Measurements from ENCODE around the gene SAP30BP. TPM values are rescaled to one million over a fixed set of nuclear protein-coding genes. Genes with fewer than 3 reads are reported as not detected.

SAP30BP gene
- total and polyA plus RNA-seq, 2 donors = 72.4 to 85.4 TPM

- Histone ChIP-seq H3K4me3 (ENCODE audit: low read length in 2 of 2) (no peak overlapping the region), H3K9me3 (ENCODE audit: control insufficient read depth in 2 of 2, insufficient read depth in 1 of 2, low read length in 1 of 2) (no peaks in the 10 kb centered on the region), H3K36me3 (ENCODE audit: control insufficient read depth in 2 of 2, insufficient read depth in 2 of 2, low read length in 1 of 2) (peaks cover 4 to 15% of the 10 kb centered on the region in 2 donors), H3K27me3 (ENCODE audit: control insufficient read depth in 2 of 2, insufficient read depth in 1 of 2, low read length in 1 of 2) (peaks cover 0 to 13% of the 10 kb centered on the region in 2 donors), H3K4me1 (ENCODE audit: control insufficient read depth in 2 of 2, insufficient read depth in 2 of 2, low read length in 2 of 2) (peaks cover 5 to 18% of the 10 kb centered on the region in 2 donors), H3K27ac (ENCODE audit: low read depth in 1 of 2, low read length in 1 of 2) (no peak overlapping the region)
- WGBS = 92% methylated on average over 29 of the region's 29 CpGs
- DNase-seq (ENCODE audit: low read depth in 6 of 9, low spot score in 9 of 9) = no peak
Observed at GRCh38 chr17:75756451-75757085, 89.4 kb downstream of the SAP30BP start.

- H3K9me3 ChIP-seq (ENCODE audit: control insufficient read depth in 2 of 2, insufficient read depth in 1 of 2, low read length in 1 of 2) = no peaks in the 10 kb centered on the region
- H3K36me3 ChIP-seq (ENCODE audit: control insufficient read depth in 2 of 2, insufficient read depth in 2 of 2, low read length in 1 of 2) = peaks cover 4 to 15% of the 10 kb centered on the region in 2 donors
- 93% methylated on average over 21 of the region's 21 CpGs for WGBS
- H3K27ac ChIP-seq (ENCODE audit: low read depth in 1 of 2, low read length in 1 of 2) = no peak overlapping the region
- no peak overlapping the region for H3K4me3 ChIP-seq (ENCODE audit: low read length in 2 of 2)
- no peak for DNase-seq (ENCODE audit: low read depth in 6 of 9, low spot score in 9 of 9)
- peaks cover 5 to 18% of the 10 kb centered on the region in 2 donors for H3K4me1 ChIP-seq (ENCODE audit: control insufficient read depth in 2 of 2, insufficient read depth in 2 of 2, low read length in 2 of 2)
- H3K27me3 ChIP-seq (ENCODE audit: control insufficient read depth in 2 of 2, insufficient read depth in 1 of 2, low read length in 1 of 2) = peaks cover 0 to 11% of the 10 kb centered on the region in 2 donors
Observed at GRCh38 chr17:75757086-75757681, 90.0 kb downstream of the SAP30BP start.

Other genes with a start within 250 kb of the SAP30BP start
- 16.1 TPM for gene TMEM94, start 210.7 kb upstream of the SAP30BP start, total RNA-seq
- 64.5 TPM for gene TMEM94, start 210.7 kb upstream of the SAP30BP start, polyA plus RNA-seq
- gene CASKIN2, start 151.8 kb upstream of the SAP30BP start, total RNA-seq = 1.0 TPM
- 5.4 TPM for gene CASKIN2, start 151.8 kb upstream of the SAP30BP start, polyA plus RNA-seq
- 36.3 TPM for gene TSEN54, start 150.8 kb upstream of the SAP30BP start, total RNA-seq
- gene TSEN54, start 150.8 kb upstream of the SAP30BP start, polyA plus RNA-seq = 91.0 TPM
- 5.3 TPM for gene LLGL2, start 141.6 kb upstream of the SAP30BP start, total RNA-seq
- gene LLGL2, start 141.6 kb upstream of the SAP30BP start, polyA plus RNA-seq = 36.6 TPM
- gene MYO15B, start 79.5 kb upstream of the SAP30BP start, total RNA-seq = 31.3 TPM
- 448 TPM for gene MYO15B, start 79.5 kb upstream of the SAP30BP start, polyA plus RNA-seq
- 0.94 TPM for gene SMIM5, start 33.9 kb upstream of the SAP30BP start, total RNA-seq
- gene SMIM5, start 33.9 kb upstream of the SAP30BP start, polyA plus RNA-seq = 7.3 TPM
- 17.4 TPM for gene RECQL5, start 184 bp upstream of the SAP30BP start, total RNA-seq
- 51.8 TPM for gene RECQL5, start 184 bp upstream of the SAP30BP start, polyA plus RNA-seq
- gene ITGB4, start 54.1 kb downstream of the SAP30BP start, total RNA-seq = 4.3 TPM
- 79.0 TPM for gene ITGB4, start 54.1 kb downstream of the SAP30BP start, polyA plus RNA-seq
- gene GALK1, start 97.9 kb downstream of the SAP30BP start, total RNA-seq = 37.3 TPM
- gene GALK1, start 97.9 kb downstream of the SAP30BP start, polyA plus RNA-seq = 32.6 TPM
- gene UNK, start 117.5 kb downstream of the SAP30BP start, total RNA-seq = 13.7 TPM
- gene UNK, start 117.5 kb downstream of the SAP30BP start, polyA plus RNA-seq = 31.6 TPM
- 43.2 TPM for gene UNC13D, start 177.1 kb downstream of the SAP30BP start, total RNA-seq
- gene UNC13D, start 177.1 kb downstream of the SAP30BP start, polyA plus RNA-seq = 59.1 TPM
- 17.3 TPM for gene WBP2, start 188.0 kb downstream of the SAP30BP start, total RNA-seq
- 96.9 TPM for gene WBP2, start 188.0 kb downstream of the SAP30BP start, polyA plus RNA-seq
- 12.6 TPM for gene TRIM47, start 211.2 kb downstream of the SAP30BP start, total RNA-seq
- gene TRIM47, start 211.2 kb downstream of the SAP30BP start, polyA plus RNA-seq = 22.8 TPM
- gene TRIM65, start 229.6 kb downstream of the SAP30BP start, total RNA-seq = 14.4 TPM
- 20.2 TPM for gene TRIM65, start 229.6 kb downstream of the SAP30BP start, polyA plus RNA-seq
- gene MRPL38, start 237.5 kb downstream of the SAP30BP start, total RNA-seq = 30.5 TPM
- 78.6 TPM for gene MRPL38, start 237.5 kb downstream of the SAP30BP start, polyA plus RNA-seq